Measurements from ENCODE around the gene TMPRSS4.

Gene TMPRSS4

GRCh38 chr11:118161786-118162185 lies 84.9 kb downstream of the TMPRSS4 start:
- H3K27ac ChIP-seq, result no peak overlapping the region
- no peak overlapping the region for H3K4me3 ChIP-seq (ENCODE audit: low read depth, low read length)
- H3K9ac ChIP-seq, result no peak overlapping the region
- no peaks in the 10 kb centered on the region for H3K9me3 ChIP-seq (ENCODE audit: control insufficient read depth, low read length)
- H3K27me3 ChIP-seq (ENCODE audit: control insufficient read depth, insufficient read depth, low read length), result no peaks in the 10 kb centered on the region
- TF ChIP-seq CTCF (IDR thresholded peaks at IDR 0.05), result no peak
- no peak overlapping the region for H3K4me2 ChIP-seq (ENCODE audit: low read length)
- H3K36me3 ChIP-seq (ENCODE audit: control insufficient read depth, insufficient read depth, low read length), result no peaks in the 10 kb centered on the region
- no peak overlapping the region for H2AFZ ChIP-seq
- no peaks in the 10 kb centered on the region for H3K4me1 ChIP-seq
- no peaks in the 10 kb centered on the region for H3K79me2 ChIP-seq

- no peak overlapping the region for H2AFZ ChIP-seq
- no peak overlapping the region for H3K9ac ChIP-seq
- no peaks in the 10 kb centered on the region for H3K36me3 ChIP-seq (ENCODE audit: control insufficient read depth, insufficient read depth, low read length)
- no peaks in the 10 kb centered on the region for H3K27me3 ChIP-seq (ENCODE audit: control insufficient read depth, insufficient read depth, low read length)
- TF ChIP-seq CTCF (IDR thresholded peaks at IDR 0.05), result no peak
- H3K9me3 ChIP-seq (ENCODE audit: control insufficient read depth, low read length), result no peaks in the 10 kb centered on the region
- H3K79me2 ChIP-seq, result no peaks in the 10 kb centered on the region
- no peak overlapping the region for H3K27ac ChIP-seq
- no peaks in the 10 kb centered on the region for H3K4me1 ChIP-seq
- H3K4me2 ChIP-seq (ENCODE audit: low read length), result no peak overlapping the region
- no peak overlapping the region for H3K4me3 ChIP-seq (ENCODE audit: low read depth, low read length)
Measured at GRCh38 chr11:118162846-118163245, 86.0 kb downstream of the TMPRSS4 start.

GRCh38 chr11:118163494-118163893 lies 86.6 kb downstream of the TMPRSS4 start:
- H3K4me1 ChIP-seq, result no peaks in the 10 kb centered on the region
- no peak overlapping the region for H3K9ac ChIP-seq
- H3K4me2 ChIP-seq (ENCODE audit: low read length), result no peak overlapping the region
- H3K9me3 ChIP-seq (ENCODE audit: control insufficient read depth, low read length), result no peaks in the 10 kb centered on the region
- H3K79me2 ChIP-seq, result no peaks in the 10 kb centered on the region
- TF ChIP-seq CTCF (IDR thresholded peaks at IDR 0.05), result no peak
- no peaks in the 10 kb centered on the region for H3K27me3 ChIP-seq (ENCODE audit: control insufficient read depth, insufficient read depth, low read length)
- H2AFZ ChIP-seq, result no peak overlapping the region
- no peak overlapping the region for H3K4me3 ChIP-seq (ENCODE audit: low read depth, low read length)
- H3K27ac ChIP-seq, result no peak overlapping the region
- H3K36me3 ChIP-seq (ENCODE audit: control insufficient read depth, insufficient read depth, low read length), result no peaks in the 10 kb centered on the region

- H2AFZ ChIP-seq, result no peak overlapping the region
- no peak for TF ChIP-seq CTCF (IDR thresholded peaks at IDR 0.05)
- no peaks in the 10 kb centered on the region for H3K36me3 ChIP-seq (ENCODE audit: control insufficient read depth, insufficient read depth, low read length)
Measured at GRCh38 chr11:118164885-118165284, 88.0 kb downstream of the TMPRSS4 start.

GRCh38 chr11:118166641-118167040 lies 89.8 kb downstream of the TMPRSS4 start:
- Histone ChIP-seq H3K36me3 (ENCODE audit: control insufficient read depth, insufficient read depth, low read length) (no peaks in the 10 kb centered on the region), H3K27me3 (ENCODE audit: control insufficient read depth, insufficient read depth, low read length) (no peaks in the 10 kb centered on the region), H3K27ac (no peak overlapping the region), H3K4me3 (ENCODE audit: low read depth, low read length) (no peak overlapping the region), H3K9ac (no peak overlapping the region), H3K4me1 (no peaks in the 10 kb centered on the region), H3K4me2 (ENCODE audit: low read length) (no peak overlapping the region), H2AFZ (no peak overlapping the region), H3K79me2 (no peaks in the 10 kb centered on the region), H3K9me3 (ENCODE audit: control insufficient read depth, low read length) (no peaks in the 10 kb centered on the region)
- no peak for TF ChIP-seq CTCF (IDR thresholded peaks at IDR 0.05)

More at GRCh38 chr11:118164885-118165284, 88.0 kb downstream of the TMPRSS4 start:
- no peak overlapping the region for H3K4me2 ChIP-seq (ENCODE audit: low read length)
- no peaks in the 10 kb centered on the region for H3K79me2 ChIP-seq
- H3K4me1 ChIP-seq, result no peaks in the 10 kb centered on the region
- H3K9me3 ChIP-seq (ENCODE audit: control insufficient read depth, low read length), result no peaks in the 10 kb centered on the region
- H3K9ac ChIP-seq, result no peak overlapping the region
- H3K4me3 ChIP-seq (ENCODE audit: low read depth, low read length), result no peak overlapping the region
- no peaks in the 10 kb centered on the region for H3K27me3 ChIP-seq (ENCODE audit: control insufficient read depth, insufficient read depth, low read length)
- H3K27ac ChIP-seq, result no peak overlapping the region

All from parathyroid adenoma (tissue), 2 donors.